ENCODE data around the gene KLHL21. TPM values are rescaled to one million over a fixed set of nuclear protein-coding genes. Genes with fewer than 3 reads are reported as not detected.

The KLHL21 gene
- total RNA-seq, 1 experiment from 2014 or later: 24.4 TPM

- Histone ChIP-seq H3K4me3 (peak overlapping the region; percentile 86; the same call in 1 of the 2 replicates), H2AFZ (no peak overlapping the region), H3K36me3 (ENCODE audit: low read depth) (no peaks in the 10 kb centered on the region), H3K4me2 (peak overlapping the region; percentile 99), H3K27me3 (ENCODE audit: insufficient read depth, low read depth) (no peaks in the 10 kb centered on the region), H4K20me1 (ENCODE audit: insufficient read depth) (no peaks in the 10 kb centered on the region; the same call in 1 of the 2 replicates), H3F3A (ENCODE audit: insufficient read depth, low read depth) (peaks cover 2% of the 10 kb centered on the region; the same call in 1 of the 2 replicates), H3K9me2 (ENCODE audit: insufficient read depth) (no peaks in the 10 kb centered on the region), H3K4me1 (replicated peaks; ENCODE audit: insufficient read depth) (no peaks in the 10 kb centered on the region), H3K9me3 (ENCODE audit: insufficient read depth, low read depth) (no peaks in the 10 kb centered on the region), H3K79me2 (ENCODE audit: low read depth) (peaks cover 52% of the 10 kb centered on the region), H3K27ac (no peak overlapping the region)
- peak; percentile 57 to 63 for DNase-seq
- intact Hi-C loops (cut with micrococcal nuclease; ENCODE audit: unreplicated experiment): no loop called here
- no TSS peak for BruUV-seq (replicated peaks)
- CTCF ChIA-PET: interaction anchor here (1.1 to 1.4 kb wide), 2 partner anchors 31 to 176 kb away, joined by 3 read pairs; no protein-coding TSS in a partner anchor
- POLR2A ChIA-PET (ENCODE audit: unreplicated experiment): interaction anchor here (0.6 to 0.8 kb wide), 2 partner anchors 213 to 1313 kb away, joined by 3 to 12 read pairs; no protein-coding TSS in a partner anchor
- no peak for TF ChIP-seq EZH2 (IDR thresholded peaks at IDR 0.05; ENCODE audit: low read depth)
- TF ChIP-seq, protein P1, sequence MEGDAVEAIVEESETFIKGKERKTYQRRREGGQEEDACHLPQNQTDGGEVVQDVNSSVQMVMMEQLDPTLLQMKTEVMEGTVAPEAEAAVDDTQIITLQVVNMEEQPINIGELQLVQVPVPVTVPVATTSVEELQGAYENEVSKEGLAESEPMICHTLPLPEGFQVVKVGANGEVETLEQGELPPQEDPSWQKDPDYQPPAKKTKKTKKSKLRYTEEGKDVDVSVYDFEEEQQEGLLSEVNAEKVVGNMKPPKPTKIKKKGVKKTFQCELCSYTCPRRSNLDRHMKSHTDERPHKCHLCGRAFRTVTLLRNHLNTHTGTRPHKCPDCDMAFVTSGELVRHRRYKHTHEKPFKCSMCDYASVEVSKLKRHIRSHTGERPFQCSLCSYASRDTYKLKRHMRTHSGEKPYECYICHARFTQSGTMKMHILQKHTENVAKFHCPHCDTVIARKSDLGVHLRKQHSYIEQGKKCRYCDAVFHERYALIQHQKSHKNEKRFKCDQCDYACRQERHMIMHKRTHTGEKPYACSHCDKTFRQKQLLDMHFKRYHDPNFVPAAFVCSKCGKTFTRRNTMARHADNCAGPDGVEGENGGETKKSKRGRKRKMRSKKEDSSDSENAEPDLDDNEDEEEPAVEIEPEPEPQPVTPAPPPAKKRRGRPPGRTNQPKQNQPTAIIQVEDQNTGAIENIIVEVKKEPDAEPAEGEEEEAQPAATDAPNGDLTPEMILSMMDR (conservative IDR thresholded peaks at IDR 0.05): no peak
Observed at GRCh38 chr1:6599141-6599975, 3.3 kb downstream of the KLHL21 start.

- no peak for TF ChIP-seq EZH2 (IDR thresholded peaks at IDR 0.05; ENCODE audit: low read depth)
- TF ChIP-seq, protein P1 (conservative IDR thresholded peaks at IDR 0.05): no peak
- BruUV-seq (replicated peaks): no TSS peak
- CTCF ChIA-PET: interaction anchor here (0.6 kb wide), 1 partner anchor 111 kb away, joined by 3 read pairs; no protein-coding TSS in a partner anchor
- no peaks in the 10 kb centered on the region for H3K36me3 ChIP-seq (ENCODE audit: low read depth)
- no peak overlapping the region for H3K4me3 ChIP-seq
- H3K9me3 ChIP-seq (ENCODE audit: insufficient read depth, low read depth): no peaks in the 10 kb centered on the region
- no peak overlapping the region for H2AFZ ChIP-seq
- no peak overlapping the region for H3K27ac ChIP-seq
- H3K4me1 ChIP-seq (replicated peaks; ENCODE audit: insufficient read depth): no peaks in the 10 kb centered on the region
- no peaks in the 10 kb centered on the region; the same call in 1 of the 2 replicates for H3F3A ChIP-seq (ENCODE audit: insufficient read depth, low read depth)
- H3K9me2 ChIP-seq (ENCODE audit: insufficient read depth): no peaks in the 10 kb centered on the region
- no peaks in the 10 kb centered on the region for H3K27me3 ChIP-seq (ENCODE audit: insufficient read depth, low read depth)
- no peaks in the 10 kb centered on the region; the same call in 1 of the 2 replicates for H4K20me1 ChIP-seq (ENCODE audit: insufficient read depth)
- peaks cover 52% of the 10 kb centered on the region for H3K79me2 ChIP-seq (ENCODE audit: low read depth)
- no peak for DNase-seq
- no peak overlapping the region for H3K4me2 ChIP-seq
- intact Hi-C loops (cut with micrococcal nuclease; ENCODE audit: unreplicated experiment): no loop called here
- POLR2A ChIA-PET (ENCODE audit: unreplicated experiment): no interaction called here
Observed at GRCh38 chr1:6597777-6598131, 4.9 kb downstream of the KLHL21 start.

GRCh38 chr1:6596886-6597776 lies 5.5 kb downstream of the KLHL21 start:
- Histone ChIP-seq H2AFZ (no peak overlapping the region), H3K4me1 (replicated peaks; ENCODE audit: insufficient read depth) (no peaks in the 10 kb centered on the region), H3K4me2 (no peak overlapping the region), H3K9me3 (ENCODE audit: insufficient read depth, low read depth) (no peaks in the 10 kb centered on the region), H3K79me2 (ENCODE audit: low read depth) (peaks cover 52% of the 10 kb centered on the region), H3F3A (ENCODE audit: insufficient read depth, low read depth) (no peaks in the 10 kb centered on the region; the same call in 1 of the 2 replicates), H3K27me3 (ENCODE audit: insufficient read depth, low read depth) (no peaks in the 10 kb centered on the region), H3K27ac (no peak overlapping the region), H4K20me1 (ENCODE audit: insufficient read depth) (no peaks in the 10 kb centered on the region; the same call in 1 of the 2 replicates), H3K9me2 (ENCODE audit: insufficient read depth) (no peaks in the 10 kb centered on the region), H3K36me3 (ENCODE audit: low read depth) (no peaks in the 10 kb centered on the region), H3K4me3 (no peak overlapping the region)
- ChIA-PET CTCF (interaction anchor here (0.5 kb wide), 1 partner anchor 17 kb away, joined by 8 read pairs; the partner anchor contains the start of gene ZBTB48), POLR2A (ENCODE audit: unreplicated experiment) (no interaction called here)
- TF ChIP-seq EZH2 (IDR thresholded peaks at IDR 0.05; ENCODE audit: low read depth): no peak
- TF ChIP-seq, protein P1 (conservative IDR thresholded peaks at IDR 0.05): no peak
- BruUV-seq (replicated peaks): no TSS peak
- intact Hi-C loops (cut with micrococcal nuclease; ENCODE audit: unreplicated experiment): no loop called here
- DNase-seq: no peak

Data from PC-9 (cell line).